Medulla oblongata (tissue), 1 donor: ENCODE data around the gene ATM.
"Not testable (repeated sequence)": the region's sequence is repeated elsewhere in the genome, so short reads cannot be mapped to it uniquely, and the experiment has no call there.

ENCODE experiments used
- DNase-seq: peaks from one replicate; pipeline ENCODE4 v3.0.0-alpha.2; 2015; ENCODE audit errors: extremely low spot score

The ATM gene

DNA sequence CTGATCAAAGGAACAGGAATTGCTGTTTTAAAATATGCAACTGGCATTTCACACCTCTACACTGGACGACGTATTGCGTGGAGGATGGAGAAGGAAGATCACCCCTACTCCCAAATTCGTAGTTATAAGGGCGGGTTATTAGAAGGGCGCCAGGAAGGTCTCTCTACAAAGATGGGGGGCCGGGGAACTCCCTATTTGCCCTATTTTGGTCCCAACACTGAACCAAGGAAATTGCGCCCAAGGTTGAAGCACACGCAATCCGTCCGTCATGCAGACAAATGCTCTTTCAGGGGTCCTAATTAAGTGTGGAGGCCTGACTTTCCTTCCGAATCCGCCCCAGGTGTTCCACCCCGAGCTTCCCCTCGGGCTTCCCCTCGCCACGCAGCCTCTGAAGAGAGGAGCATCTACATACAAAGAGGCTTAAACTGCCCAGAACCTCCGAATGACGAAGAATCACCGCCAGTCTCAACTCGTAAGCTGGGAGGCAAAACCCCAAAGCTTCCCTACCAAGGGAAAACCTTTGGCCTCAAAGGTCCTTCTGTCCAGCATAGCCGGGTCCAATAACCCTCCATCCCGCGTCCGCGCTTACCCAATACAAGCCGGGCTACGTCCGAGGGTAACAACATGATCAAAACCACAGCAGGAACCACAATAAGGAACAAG lies 825 bp upstream of the ATM start:
- DNase-seq = no peak

DNA sequence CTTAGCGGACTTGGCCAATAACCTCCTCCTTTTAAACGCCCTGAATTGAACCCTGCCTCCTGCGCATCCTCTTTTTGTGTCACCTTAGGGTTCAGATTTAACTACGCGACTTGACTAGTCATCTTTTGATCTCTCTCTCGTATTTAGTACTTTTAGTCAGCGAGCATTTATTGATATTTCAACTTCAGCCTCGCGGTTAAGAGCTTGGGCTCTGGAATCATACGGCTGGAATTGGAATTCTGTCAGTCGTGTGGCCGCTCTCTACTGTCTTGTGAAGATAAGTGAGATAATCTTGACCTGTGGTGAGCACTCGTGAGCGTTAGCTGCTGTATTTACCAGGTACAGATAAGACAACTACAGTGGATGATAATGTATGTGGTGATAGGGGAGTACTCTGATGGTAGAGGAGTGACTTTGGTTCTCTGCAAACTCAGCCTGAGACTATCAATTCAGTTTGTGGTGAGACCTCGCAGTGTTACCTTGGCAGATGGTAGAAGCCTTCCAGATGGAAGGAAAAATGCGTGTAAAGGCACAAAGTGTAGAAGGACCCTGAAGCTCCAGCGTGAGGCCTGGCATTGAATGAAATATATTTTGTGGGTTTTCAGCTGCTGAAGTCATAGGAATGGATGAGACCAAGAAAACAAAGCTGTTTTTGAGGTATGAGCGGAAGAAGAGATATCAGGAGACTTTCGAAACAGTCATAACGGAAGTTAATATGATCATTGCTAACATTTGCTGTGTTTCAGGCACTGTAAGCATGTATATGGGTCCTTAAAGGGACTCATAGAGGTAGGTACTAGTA lies 682 bp downstream of the ATM start:
- DNase-seq = no peak

DNA sequence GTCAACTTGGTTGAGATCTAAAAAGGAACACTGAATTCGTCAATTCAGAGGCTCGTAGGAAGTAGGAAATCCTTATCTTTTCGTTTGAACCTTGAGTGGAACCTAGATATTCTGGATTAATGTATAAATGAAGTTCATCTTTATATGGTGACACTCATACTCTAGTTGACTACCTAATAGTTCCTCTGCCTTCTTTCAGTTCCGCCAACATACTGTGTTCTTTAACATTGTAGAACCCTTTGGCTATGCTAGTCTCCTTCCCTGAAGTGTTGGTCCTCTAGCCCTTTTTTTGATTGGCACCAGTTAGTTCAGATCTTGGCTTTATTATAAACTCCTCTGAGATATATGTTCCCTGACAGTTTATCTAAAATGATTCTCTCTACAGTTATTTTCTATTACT lies 1.5 kb downstream of the ATM start:
- DNase-seq = peak; percentile 57

DNA sequence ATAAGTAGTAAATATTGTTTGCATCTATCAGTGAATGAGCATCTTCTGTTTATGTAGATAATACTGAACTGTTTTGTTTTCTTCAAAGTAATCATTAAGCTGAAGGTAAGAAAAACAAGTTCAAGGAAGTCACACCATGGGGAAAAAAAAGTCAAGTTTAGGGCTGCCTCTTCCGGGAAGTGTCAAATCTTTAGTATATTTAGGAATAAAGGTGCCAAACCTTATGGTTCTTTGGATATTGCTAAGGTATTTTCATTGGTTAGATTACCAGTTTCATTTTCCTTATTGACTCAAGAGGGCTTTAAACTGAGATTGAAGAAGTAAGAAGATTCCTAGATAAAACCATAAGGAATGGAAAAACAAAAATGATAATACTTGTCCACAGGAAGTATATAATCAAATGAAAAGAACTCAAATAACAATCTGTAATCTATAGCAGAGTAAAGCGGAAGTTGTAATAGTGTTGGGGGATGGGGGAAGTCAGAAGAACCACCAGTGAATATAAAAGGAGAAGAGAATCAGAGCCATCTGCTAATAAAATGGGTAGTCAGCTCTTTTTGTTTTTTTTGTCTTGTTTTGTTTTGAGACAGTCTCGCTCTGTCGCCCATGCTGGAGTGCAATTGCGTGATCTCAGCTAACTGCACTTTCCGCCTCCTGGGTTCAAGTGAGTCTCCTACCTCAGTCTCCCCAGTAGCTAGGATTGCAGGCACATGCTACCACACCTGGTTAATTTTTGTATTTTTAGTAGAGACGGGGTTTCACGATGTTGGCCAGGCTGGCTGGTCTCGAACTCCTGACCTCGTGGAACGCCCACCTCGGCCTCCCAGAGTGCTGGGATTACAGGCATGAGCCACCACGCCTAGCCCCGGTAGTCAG lies 2.3 kb downstream of the ATM start:
- peak; percentile 60 for DNase-seq

DNA sequence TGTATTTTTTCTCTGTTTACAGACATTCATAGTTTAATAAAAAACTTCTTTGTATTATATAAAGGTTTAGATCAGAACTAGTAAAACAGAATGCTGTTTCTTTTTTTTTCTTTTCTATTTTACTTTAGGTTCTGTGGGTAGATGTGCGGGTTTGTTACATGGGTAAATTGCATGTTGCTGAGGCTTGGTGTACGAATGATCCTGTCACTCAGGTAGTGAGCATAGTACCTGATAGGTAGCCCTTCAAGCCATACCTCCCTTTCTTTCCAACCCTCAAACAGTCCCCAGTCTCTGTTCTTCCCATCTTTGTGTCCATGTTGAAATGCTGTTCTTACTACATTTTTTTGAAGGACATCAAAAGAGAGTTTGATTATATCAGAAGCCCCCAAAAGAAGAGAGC lies 3.2 kb downstream of the ATM start:
- DNase-seq = no peak

DNA sequence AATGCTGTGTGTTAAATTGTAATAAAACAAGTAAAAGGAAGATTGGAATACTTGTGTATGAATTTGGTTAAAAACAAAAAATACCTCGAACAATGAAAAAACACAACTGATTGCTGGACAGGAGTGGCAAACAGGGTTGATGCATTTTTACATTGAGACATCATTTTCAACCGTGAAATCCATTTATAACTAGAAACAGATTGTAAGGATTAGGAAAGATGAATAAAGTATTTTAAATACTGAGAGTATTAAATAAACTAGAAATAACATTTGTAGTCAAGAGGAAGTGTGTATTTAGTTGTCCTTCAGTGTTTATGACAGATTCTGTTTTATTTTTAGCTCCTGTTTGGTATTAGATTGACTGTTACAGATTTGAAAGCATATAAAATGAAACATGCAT lies 5.4 kb downstream of the ATM start:
- DNase-seq = no peak

DNA sequence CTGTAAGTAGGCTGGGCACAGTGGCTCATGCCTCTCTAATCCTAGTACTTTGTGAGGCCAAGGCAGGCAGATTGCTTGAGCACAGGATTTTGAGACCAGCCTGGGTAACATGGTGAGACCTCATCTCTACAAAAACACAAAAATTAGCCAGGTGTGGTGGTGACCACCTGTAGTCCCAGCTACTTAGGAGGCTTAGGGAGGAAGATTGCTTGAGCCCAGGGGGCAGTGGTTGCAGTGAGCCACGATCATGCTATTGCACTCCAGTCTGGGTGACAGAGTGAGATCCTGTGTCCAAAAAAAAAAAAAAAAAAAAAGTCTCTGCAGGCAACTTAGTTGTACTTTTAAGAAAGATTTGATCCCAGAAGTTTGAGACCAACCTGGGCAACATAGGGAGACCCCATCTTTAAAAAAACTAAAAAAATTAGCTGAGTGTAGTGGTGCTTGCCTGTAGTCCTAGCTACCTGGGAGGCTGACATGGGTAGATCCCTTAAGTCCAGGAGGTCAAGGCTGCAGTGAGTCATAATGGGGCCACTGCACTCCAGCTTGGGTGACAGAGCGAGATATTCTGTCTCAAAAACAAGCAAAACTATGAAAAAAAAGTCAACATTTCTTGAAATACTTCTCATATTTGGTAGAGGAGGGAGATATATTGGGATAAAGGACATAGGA lies 10.5 kb downstream of the ATM start:
- DNase-seq = no peak

DNA sequence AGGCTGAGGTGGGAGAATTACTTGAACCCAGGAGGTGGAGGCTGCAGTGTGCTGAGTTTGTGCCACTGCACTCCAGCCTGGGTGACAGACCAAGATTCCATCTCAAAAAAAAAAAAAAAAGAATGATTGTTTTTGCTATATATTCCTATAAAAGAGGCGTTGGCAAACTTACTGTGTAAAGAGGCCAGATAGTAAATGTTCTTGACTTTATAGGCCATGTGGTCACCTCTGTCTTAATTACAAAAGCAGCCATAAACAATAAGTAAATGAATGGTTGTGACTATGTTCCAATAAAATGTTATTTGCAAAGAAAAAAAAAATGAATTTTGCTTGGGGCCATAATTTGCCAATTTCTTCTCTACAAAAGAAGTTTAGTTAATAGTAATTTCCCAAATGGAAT lies 12.3 kb downstream of the ATM start:
- no peak for DNase-seq

DNA sequence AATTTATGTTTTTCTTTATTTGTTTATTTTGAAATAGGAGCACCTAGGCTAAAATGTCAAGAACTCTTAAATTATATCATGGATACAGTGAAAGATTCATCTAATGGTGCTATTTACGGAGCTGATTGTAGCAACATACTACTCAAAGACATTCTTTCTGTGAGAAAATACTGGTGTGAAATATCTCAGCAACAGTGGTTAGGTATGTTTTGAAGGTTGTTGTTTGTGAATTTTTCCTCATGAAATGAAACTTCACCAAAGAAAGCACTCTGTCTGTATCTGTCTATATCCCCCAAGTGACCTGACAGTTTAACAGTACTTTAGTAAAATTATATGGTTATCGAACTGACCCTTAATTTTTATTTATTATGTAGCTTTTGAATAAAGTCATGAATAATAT lies 12.8 kb downstream of the ATM start:
- DNase-seq = no peak

DNA sequence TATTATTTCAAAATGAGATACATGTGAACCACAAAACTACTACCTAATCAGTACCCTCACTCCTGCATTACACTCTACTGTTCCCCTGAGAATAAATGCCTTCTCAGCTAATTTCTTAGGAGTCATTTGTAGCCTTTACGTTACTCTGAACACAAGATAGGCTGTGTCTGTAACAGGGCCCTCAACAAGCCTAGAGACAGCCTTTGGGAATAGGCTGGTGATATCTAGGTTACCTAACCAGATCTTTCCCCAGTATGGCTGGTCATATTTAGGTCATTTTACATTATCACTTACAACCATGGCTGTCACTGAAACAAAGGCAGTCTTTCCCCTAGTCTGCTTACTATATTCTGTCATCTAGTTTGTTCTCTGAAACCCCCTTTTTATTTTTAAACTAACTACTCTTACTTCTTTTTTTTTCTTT lies 14.2 kb downstream of the ATM start:
- no peak for DNase-seq

DNA sequence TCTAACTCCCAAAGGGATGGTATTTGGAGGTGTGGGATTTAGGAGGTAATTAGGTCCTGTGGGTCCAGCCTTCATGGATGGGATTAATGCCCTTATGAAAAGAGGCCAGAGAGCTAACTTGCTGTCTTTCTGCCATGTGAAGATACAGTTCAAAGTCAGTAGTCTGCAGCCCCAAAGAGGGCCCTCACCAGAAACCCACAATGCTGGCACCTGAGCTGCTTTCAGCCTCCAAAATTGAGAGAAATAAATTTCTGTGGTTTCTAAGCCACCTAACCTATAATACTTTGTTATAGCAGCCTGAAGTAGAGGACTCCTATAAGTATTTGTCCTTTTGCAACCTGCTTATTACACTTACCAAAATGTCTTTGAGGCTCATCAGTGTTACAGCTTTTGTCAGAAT lies 16.2 kb downstream of the ATM start:
- no peak for DNase-seq

DNA sequence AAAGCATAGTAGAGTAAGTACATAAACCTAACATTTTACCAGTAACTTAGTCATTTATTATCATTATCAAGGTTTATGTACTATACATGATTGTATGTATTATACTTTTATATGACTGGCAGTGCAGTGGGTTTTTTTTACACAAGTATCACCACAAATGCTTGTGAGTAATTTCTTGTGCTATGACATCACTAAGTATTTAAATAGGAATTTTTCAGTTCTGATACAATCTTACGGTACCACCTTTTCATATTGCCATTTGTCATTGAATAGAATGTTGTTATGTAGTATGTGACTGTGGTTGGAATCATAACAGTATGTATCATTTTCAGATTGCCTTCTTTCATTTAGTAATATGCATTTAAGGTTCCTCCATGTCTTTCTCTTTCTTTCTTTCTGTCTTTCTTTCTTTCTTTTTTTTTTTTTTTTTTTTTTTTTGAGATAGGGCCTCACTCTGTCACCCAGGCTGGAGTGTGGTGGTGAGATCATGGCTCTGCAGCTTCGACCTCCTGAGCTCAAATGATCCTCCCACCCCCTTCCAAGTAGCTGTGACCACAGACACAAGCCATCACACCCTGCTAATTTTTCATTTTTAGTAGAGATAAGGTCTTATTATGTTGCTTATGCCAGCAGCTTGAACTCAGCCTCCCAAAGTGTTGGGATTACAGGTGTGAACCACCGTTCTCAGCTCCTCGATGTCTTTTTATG lies 18.6 kb downstream of the ATM start:
- DNase-seq = no peak

DNA sequence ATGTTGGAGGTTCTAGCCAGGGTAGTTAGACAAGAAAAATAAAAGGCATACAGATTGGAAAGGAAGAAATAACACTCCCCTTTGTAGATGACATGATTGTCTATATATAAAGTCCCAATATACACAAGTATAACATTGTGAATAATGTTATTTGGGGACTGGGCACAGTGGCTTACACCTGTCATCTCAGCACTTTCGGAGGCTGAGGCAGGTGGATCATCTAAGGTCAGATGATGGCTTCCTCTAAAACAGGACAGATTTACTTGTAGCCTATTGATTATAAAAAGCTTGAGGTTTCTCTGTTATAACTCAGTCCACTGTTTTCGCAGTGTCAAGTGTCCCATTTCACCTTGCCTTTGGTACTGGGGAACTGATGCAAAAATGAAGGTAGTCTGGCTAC lies 19.6 kb downstream of the ATM start:
- no peak for DNase-seq

DNA sequence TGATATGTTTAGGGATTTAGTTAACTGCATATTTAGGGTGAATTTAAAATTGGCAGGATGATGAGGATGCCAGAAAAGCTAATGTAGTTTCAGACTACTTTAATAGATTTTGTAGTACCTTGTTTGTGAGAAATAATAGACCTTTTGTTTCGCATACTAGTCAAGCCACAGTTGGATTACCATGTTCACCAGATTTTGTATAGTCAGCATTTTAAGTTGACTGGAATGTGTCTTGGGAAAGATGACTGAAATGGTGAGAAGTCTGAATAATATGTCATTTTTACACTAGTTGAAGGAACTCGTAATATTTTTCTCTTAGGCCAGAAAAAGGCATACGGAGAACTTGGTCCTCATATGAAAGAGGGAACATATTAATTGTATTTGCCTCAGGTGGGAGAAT lies 23.4 kb downstream of the ATM start:
- DNase-seq = no peak

DNA sequence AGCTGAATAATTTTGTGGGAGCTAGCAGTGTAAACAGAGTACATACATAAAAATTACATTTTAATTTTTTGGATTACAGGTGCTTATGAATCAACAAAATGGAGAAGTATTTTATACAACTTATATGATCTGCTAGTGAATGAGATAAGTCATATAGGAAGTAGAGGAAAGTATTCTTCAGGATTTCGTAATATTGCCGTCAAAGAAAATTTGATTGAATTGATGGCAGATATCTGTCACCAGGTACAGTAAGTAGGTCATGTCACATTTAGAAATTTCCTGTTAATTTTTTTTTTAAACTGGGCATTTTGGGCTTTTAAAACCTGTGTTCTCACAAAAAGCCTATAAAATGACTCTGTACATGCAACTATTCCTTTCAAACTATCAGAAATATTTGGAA lies 24.0 kb downstream of the ATM start:
- DNase-seq = no peak

DNA sequence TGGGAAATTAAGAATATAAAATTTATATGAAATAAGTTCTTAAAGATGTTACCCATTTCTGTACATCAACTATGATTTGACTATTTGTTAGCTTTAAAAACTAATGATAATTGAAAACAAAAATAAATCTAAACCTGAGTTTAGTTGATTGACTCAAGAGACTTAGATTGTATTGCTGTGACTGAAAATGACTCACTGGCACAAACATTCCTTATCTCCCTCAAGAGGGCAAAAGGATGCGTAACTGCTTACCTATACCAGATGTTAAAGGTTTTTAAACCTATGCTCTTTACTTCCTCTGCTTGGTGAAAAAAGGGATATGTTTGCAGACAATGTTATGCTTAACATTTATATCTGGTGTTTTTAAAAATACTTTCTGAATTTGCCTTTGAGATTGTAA lies 30.3 kb downstream of the ATM start:
- DNase-seq = no peak

DNA sequence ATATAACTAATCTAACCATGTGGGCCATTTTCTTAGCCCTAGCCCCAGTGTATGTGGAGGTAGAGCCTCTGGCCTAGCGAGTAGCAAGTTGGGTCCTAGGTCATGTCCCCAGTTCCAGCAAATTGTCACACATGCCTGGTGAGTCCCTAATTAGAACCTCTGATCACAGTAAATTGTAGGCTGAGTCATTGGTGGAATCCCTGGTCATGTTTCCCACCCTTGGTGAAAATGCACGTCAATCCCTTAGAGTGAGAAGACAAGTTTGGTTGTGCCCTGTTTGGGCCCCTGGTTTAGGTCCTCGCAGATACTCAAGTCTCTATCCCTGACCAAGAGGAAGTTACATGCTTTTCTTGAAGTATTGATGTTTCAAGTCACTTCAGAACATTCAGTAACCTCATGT lies 46.7 kb downstream of the ATM start:
- no peak for DNase-seq

DNA sequence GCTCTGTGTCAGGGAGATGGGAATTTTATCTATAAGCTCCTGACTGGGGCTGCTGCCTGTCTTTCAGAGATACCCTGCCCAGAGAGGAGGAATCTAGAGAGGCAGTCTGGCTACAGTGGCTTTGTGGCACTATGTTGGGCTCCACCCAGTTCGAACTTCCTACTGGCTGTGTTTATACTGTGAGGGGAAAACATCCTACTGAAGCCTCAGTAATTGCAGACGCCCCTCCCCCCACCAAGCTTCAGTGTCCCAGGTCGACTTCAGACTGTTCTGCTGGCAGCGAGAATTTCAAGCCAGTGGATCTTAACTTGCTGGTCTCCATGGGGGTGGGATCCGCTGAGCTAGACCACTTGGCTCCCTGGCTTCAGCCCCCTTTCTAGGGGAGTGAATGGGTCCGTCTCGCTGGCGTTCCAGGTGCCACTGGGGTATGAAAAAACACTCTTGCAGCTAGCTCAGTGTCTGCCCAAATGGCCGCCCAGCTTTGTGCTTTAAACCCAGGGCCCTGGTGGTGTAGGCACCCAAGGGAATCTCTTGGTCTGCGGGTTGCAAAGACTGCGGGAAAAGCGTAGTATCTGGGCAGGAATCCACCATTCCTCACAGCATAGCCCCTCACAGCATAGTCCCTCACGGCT lies 54.2 kb downstream of the ATM start:
- DNase-seq = not testable (repeated sequence)

DNA sequence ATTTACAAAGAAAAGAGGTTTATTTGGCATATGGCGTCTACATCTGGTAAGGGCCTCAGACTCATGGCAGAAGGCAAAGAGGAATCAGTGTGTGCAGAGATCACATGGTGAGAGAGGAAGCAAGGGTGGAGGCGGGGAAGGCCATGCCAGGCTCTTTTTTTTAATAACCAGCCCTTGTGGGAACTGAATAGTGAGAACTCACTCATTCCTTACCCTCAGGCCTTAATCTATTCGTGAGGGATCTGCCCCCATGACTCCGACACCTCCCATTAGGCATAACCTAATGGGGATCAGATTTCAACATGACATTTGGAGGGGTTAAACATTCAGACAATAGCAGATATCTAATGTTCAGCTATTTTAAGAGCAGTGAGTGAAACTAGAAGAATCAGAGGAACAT lies 55.7 kb downstream of the ATM start:
- peak; percentile 51 for DNase-seq

DNA sequence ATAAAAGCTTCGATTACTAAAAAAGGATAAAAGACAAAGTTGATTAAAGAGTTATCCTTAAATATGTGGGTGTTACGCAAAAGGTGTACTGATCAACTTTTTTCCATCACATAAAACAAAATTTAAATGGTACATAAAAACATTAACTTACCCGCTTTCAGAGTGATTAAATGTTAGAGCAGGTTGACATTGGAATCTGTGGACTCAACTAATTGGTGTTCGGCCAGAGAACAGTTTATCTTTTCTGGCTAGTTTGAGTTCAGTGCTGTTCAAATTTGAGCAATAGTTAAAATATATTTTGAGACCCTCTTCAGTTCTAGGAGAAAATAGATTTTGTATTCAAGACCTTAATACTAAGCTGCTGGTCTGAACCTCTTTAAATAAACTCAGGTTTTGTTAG lies 56.1 kb downstream of the ATM start:
- no peak for DNase-seq

DNA sequence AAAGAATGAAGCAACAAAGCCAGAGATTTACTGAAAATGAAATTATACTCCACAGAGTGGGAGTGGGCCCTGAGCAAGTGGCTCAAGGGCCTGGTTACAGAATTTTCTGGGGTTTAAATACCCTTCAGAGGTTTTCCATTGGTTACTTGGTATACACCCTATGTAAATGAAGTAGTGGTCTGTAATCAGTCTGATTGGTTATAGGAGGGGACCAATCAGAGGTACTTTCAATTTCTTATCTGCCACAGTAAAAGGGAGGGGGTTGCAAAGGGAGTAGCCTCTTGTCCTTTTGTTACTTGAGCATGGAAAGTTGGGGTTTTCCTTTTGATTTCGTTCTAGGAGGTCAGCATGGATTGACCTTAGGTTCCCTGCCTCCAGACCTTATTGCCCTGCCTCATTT lies 63.5 kb downstream of the ATM start:
- DNase-seq = no peak
